ENCODE data around the gene ALDH3B1. TPM values are rescaled to one million over a fixed set of nuclear protein-coding genes. Genes with fewer than 3 reads are reported as not detected.
"Not testable (repeated sequence)": the region's sequence is repeated elsewhere in the genome, so short reads cannot be mapped to it uniquely, and the experiment has no call there.

The ALDH3B1 gene
- total RNA-seq, 1 donor from 2014 or later = not detected

DNA sequence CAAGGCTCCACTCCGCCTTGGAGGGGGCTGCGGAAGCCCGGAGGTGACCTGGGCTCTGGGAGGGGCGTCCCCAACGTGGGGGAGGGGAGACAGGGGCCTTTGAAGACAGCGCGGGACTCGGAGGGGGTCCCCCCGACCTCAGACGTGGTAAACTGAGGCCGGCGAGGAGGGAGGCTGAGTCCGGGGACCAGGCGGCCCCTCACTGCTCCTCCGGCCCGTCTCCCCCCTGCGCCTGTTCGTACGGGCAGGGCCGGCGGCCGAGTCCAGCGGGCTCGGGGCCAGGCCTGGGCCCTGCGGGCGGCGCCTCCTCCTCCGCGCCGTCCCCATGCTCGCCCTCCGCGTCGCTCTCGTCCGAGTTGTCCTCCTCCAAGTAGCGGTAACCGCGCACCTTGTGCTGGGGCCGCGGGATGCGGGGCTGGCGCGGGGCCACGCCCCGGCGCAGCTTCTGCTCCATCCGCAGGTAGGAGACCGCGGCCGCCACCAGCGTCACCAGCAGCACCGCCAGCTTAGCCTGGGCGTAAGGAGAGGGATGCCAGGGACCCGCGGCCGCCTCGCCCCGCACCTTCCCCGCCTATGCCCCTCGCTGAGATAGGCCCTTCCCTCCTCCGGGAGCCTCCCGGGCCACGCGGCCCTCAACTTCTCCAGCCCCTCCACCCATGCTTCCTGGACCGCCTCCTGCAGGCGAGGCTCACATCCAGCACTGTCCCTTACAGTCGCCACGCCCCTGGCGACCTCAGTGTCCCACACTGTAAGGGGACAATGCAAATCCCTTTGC is 18.6 kb upstream of the ALDH3B1 start:
- H3K4me1 Mint-ChIP-seq (ENCODE audit: low read depth); H3K4me3 Mint-ChIP-seq; intact Hi-C loops (cut with micrococcal nuclease); H3K36me3 Mint-ChIP-seq (ENCODE audit: low read depth); H3K27ac Mint-ChIP-seq; H3K27me3 Mint-ChIP-seq (ENCODE audit: insufficient read depth); H3K9me3 Mint-ChIP-seq; DNase-seq (ENCODE audit: low spot score): not testable (repeated sequence)

DNA sequence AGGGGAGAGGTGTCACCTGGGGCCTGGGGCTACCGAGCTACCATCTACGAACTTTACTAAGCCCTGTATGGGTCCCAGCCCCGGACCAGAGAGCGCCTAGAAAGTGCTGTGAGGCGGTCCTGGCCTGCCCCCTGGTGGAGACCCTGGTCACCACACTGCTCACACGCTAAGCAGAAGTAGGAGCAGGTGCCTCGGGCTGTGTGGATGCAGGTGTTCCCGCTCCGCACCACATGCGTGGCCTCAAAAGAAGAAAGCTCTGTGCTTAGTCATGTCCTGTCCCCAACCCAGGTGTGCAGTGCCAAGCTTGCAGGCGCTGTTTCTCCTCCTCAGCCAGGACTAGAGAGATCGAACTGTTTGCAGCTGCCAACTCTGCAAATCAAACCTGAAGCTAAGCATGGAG is 16.3 kb upstream of the ALDH3B1 start:
- intact Hi-C loops (cut with micrococcal nuclease); H3K27ac Mint-ChIP-seq; H3K9me3 Mint-ChIP-seq; H3K4me3 Mint-ChIP-seq; H3K27me3 Mint-ChIP-seq (ENCODE audit: insufficient read depth): not testable (repeated sequence)
- Mint-ChIP-seq H3K36me3 (ENCODE audit: low read depth) (peaks cover 12% of the 10 kb centered on the region), H3K4me1 (ENCODE audit: low read depth) (peaks cover 24% of the 10 kb centered on the region)
- DNase-seq (ENCODE audit: low spot score) = peak; percentile 37

DNA sequence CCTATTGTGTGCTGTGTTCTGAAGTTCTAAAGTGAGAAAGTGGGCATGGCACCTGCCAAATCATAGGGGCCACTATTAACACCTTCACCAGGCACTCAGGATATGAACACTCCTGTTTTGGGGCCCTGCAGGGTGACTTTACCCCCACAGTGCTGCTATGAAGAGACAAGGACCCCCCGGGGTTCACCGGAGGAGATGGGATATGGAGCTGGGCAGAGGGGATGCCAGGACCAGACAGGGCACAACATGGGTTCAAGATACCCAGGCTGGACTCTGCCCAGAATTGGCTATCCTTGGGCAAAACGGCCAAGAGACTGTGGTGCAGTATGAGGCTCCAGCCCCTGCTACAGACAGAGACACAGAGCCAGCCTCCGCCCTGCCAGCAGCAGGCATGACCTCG is 15.7 kb upstream of the ALDH3B1 start:
- intact Hi-C loops (cut with micrococcal nuclease); H3K27ac Mint-ChIP-seq; H3K27me3 Mint-ChIP-seq (ENCODE audit: insufficient read depth); H3K9me3 Mint-ChIP-seq; DNase-seq (ENCODE audit: low spot score); H3K4me3 Mint-ChIP-seq: not testable (repeated sequence)
- Mint-ChIP-seq H3K36me3 (ENCODE audit: low read depth) (peaks cover 12% of the 10 kb centered on the region), H3K4me1 (ENCODE audit: low read depth) (peaks cover 24% of the 10 kb centered on the region)

DNA sequence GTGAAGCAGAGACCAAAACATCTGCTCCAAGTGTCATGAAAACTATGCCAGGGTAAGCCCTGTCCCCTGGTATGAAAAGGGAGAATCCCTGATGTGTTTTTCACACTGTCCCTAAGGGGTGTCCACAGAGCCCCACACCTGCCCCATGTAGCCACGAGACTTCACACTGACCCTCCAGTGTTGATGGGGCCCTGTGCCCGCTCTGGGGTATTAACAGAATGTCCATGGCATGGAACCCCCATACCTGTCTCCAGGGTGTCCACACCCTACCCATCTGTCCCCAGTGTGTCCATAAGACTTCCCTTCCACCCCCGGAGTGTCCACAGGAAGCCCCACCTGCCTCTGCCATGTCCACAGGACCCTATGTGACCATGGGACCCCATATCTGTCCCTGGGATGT is 15.0 kb upstream of the ALDH3B1 start:
- intact Hi-C loops (cut with micrococcal nuclease); H3K4me3 Mint-ChIP-seq; DNase-seq (ENCODE audit: low spot score); H3K27ac Mint-ChIP-seq; H3K9me3 Mint-ChIP-seq; H3K27me3 Mint-ChIP-seq (ENCODE audit: insufficient read depth): not testable (repeated sequence)
- peaks cover 12% of the 10 kb centered on the region for H3K36me3 Mint-ChIP-seq (ENCODE audit: low read depth)
- peaks cover 24% of the 10 kb centered on the region for H3K4me1 Mint-ChIP-seq (ENCODE audit: low read depth)

DNA sequence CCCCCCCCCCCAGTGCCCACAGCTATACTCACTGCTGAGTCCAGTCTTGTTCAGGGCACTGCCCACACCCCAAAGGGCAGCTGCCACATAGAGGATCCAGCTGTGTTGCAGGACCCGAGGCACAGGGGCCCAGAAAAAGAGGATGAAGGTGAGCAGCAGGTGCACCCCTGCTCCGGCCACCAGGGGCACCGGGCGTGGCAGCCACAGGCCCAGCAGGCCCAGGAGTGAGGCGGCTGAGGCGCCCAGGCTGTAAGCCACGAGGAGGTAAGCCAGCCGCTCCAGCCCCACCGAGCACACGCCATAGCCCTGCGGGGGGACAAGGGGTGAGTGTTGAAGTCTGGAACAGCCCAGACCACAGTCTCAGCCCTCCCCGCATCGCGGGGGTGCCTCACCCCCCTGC is 14.5 kb upstream of the ALDH3B1 start:
- peaks cover 12% of the 10 kb centered on the region for H3K36me3 Mint-ChIP-seq (ENCODE audit: low read depth)
- H3K4me1 Mint-ChIP-seq (ENCODE audit: low read depth) = peaks cover 24% of the 10 kb centered on the region
- DNase-seq (ENCODE audit: low spot score); H3K27ac Mint-ChIP-seq; H3K27me3 Mint-ChIP-seq (ENCODE audit: insufficient read depth); intact Hi-C loops (cut with micrococcal nuclease); H3K9me3 Mint-ChIP-seq; H3K4me3 Mint-ChIP-seq: not testable (repeated sequence)

DNA sequence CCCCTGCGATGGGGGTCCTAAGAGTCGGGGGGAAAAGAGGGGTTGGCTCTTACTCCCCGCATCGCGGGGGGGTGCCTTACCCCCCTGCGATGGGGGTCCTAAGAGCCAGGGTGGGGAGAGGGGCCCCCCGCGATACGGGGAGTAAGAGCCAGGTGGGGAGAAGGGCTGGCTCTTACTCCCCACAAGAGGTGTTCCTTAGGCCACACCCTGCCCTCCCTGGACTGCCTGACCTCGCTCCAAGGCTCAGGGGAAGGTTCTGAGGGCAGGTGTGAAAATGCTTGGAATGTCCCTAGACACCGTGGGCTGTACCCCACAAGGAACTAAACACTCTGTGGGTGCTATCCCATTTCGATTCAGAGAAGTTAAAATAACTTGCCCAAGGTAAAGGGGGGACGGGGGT is 14.1 kb upstream of the ALDH3B1 start:
- H3K4me3 Mint-ChIP-seq = no peak overlapping the region
- H3K27me3 Mint-ChIP-seq (ENCODE audit: insufficient read depth) = no peaks in the 10 kb centered on the region
- H3K9me3 Mint-ChIP-seq = no peaks in the 10 kb centered on the region
- peaks cover 12% of the 10 kb centered on the region for H3K36me3 Mint-ChIP-seq (ENCODE audit: low read depth)
- peaks cover 24% of the 10 kb centered on the region for H3K4me1 Mint-ChIP-seq (ENCODE audit: low read depth)
- H3K27ac Mint-ChIP-seq = no peak overlapping the region
- intact Hi-C loops (cut with micrococcal nuclease) = loop anchor here (1.0 kb wide), 1 partner anchor 8 kb away; the partner anchor contains the start of gene UNC93B1
- no peak for DNase-seq (ENCODE audit: low spot score)

DNA sequence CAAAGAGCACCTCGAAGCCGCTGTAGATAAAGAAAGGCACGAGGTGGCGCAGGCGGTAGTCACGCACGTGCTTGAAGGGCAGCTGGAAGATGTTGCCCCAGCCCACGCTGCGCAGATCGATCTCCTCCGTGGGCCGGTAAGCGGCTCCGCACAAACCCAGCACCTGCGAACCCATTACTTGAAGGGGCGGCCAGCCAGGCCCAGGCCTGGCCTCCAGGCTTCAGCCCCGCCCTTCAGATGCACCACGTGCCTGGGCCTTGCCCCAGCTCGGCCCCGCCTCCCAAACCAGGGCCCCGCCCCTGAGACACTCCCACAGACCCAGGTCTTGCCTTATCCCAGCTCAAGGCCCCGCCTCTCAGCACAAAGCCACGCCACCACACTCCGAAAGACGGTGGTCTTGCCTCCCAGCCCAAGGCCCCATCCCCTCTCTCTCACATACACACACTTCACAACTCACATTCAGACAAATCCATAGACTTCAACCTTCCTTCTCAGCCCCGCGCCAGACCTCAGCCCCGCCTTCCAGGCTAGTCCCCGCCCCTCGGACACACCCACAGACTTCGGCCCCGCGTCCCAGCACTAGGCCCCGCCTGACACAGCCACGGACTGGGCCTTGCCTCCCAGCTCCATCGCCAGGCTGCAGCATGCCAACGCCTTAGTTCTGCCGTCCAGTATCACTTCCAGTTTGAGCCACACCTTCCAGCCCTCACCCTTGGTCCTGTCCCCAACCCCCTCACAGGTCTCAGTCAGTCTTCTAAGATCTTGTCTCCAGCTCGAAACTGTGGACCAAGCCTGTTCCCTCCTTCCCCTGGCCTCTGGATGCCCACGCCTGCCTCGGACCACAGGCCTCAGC is 13.3 kb upstream of the ALDH3B1 start:
- Mint-ChIP-seq H3K4me3 (no peak overlapping the region), H3K4me1 (ENCODE audit: low read depth) (peaks cover 25% of the 10 kb centered on the region), H3K27me3 (ENCODE audit: insufficient read depth) (no peaks in the 10 kb centered on the region), H3K27ac (no peak overlapping the region), H3K36me3 (ENCODE audit: low read depth) (peaks cover 12% of the 10 kb centered on the region), H3K9me3 (no peaks in the 10 kb centered on the region)
- peak; percentile 36 for DNase-seq (ENCODE audit: low spot score)
- intact Hi-C loops (cut with micrococcal nuclease) = loop anchor here (1.0 kb wide), 1 partner anchor 7 kb away; the partner anchor contains the start of gene UNC93B1

DNA sequence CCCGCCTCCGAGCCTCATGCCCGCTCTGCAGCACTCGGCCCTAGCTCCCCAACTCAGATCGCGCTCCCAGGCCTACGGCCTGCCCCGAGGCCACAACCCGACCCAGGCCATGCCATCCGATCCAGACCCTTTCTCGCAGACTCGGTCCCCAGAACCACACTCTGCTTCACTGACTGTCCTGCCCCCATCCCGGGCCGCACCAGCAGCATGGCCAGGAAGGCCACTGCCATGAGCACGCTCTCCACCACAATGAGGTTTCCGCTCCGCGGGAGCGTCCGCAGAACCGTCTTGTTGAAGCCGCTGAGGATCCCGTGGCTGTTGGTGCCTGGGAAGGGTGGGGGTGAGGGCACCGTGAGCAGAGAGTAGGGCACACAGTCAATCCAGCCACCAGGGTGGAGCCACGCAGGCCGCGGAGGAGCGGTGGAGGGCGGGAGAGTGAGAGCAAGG is 12.6 kb upstream of the ALDH3B1 start:
- H3K9me3 Mint-ChIP-seq = no peaks in the 10 kb centered on the region
- DNase-seq (ENCODE audit: low spot score) = no peak
- no peak overlapping the region for H3K4me3 Mint-ChIP-seq
- no peaks in the 10 kb centered on the region for H3K27me3 Mint-ChIP-seq (ENCODE audit: insufficient read depth)
- H3K27ac Mint-ChIP-seq = no peak overlapping the region
- H3K4me1 Mint-ChIP-seq (ENCODE audit: low read depth) = peaks cover 31% of the 10 kb centered on the region
- H3K36me3 Mint-ChIP-seq (ENCODE audit: low read depth) = peaks cover 12% of the 10 kb centered on the region
- intact Hi-C loops (cut with micrococcal nuclease) = no loop called here

DNA sequence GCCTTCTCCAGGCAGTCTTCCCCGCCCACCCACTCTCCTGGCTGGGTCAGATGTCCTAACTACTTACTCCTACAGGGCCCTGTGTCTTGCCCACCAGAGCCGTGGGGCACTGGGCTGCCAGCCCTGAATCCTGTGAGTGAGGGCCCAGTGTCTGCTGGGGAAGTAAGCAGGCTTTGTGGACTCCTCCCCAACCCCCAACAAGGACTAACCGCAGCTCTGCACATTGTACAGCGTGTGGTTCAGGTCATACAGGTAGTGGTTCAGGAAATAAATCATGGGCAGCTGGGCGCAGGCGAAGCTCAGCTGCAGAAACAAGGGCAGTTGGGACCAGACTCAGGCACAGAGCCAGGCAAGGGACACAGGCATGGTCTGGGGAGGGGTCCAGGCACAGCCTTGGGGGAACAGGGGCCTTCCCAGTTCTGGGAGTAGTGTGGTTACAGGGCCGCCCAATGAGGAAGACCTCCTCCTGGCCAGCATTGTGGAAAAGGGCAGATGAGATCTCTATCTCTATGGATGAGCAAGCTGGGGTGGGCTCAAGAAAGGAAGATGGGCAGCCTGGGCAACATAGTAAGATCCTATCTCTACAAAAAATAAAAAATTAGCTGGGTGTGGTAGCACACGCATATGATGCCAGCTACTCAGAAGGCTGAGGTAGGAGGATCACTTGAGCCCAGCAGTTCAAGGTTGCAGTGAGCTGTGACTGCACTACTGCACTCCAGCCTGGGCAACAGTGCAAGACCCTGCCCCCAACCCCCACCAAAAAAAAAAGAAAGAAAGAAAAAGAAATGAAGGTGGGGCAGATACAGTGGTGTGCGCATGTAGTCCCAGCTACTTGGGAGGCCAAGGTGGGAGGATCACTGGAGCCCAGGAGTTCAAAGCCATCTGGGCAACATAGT is 11.7 kb upstream of the ALDH3B1 start:
- Mint-ChIP-seq H3K9me3 (no peaks in the 10 kb centered on the region), H3K27me3 (ENCODE audit: insufficient read depth) (no peaks in the 10 kb centered on the region), H3K4me1 (ENCODE audit: low read depth) (peaks cover 36% of the 10 kb centered on the region), H3K4me3 (no peak overlapping the region), H3K36me3 (ENCODE audit: low read depth) (peaks cover 12% of the 10 kb centered on the region), H3K27ac (peak overlapping the region; percentile 45)
- DNase-seq (ENCODE audit: low spot score) = no peak
- intact Hi-C loops (cut with micrococcal nuclease) = no loop called here

DNA sequence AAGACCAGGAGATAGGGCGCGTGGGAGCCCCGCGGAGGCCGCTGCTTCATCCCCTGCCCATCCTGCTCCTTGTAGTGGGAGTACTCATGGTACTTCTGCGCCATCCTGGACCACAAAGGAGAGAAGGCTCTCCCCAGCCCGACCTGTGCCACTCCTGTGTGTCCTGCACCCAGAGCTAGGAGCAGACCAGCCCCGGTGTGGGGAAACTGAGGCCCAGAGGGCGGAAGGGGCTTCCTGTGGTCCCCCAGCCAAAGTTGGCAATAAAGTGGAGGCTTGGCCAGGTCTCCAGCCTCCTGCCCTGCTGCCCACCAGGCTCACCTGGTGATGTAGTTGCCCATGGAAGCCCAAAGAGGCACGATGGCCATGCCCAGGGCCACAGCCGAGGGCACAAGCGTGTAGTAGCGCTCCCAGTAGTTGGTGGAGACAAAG is 10.9 kb upstream of the ALDH3B1 start:
- intact Hi-C loops (cut with micrococcal nuclease) = no loop called here
- H3K9me3 Mint-ChIP-seq = no peaks in the 10 kb centered on the region
- H3K4me1 Mint-ChIP-seq (ENCODE audit: low read depth) = peaks cover 33% of the 10 kb centered on the region
- no peak overlapping the region for H3K27ac Mint-ChIP-seq
- no peak for DNase-seq (ENCODE audit: low spot score)
- H3K27me3 Mint-ChIP-seq (ENCODE audit: insufficient read depth) = no peaks in the 10 kb centered on the region
- H3K4me3 Mint-ChIP-seq = no peak overlapping the region
- H3K36me3 Mint-ChIP-seq (ENCODE audit: low read depth) = peaks cover 8% of the 10 kb centered on the region

DNA sequence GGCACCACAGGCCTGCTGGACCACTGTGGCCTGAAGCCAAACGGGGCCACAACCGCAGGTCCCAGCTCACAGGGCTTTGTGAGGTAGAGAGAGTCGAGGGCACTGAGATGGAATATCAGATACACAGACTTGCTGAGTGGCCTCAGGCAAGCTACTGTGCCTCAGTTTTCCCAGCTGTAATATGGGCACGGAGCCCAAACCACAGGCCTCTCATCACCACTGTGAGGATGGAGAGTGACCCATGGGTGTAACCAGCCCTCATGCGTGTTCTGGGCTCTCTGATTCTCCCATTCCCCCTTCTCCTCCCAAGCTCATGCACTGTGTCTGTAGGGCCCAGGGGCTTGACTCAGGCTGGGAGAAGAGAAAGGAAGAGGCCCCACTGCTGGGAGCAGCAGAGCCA is 10.4 kb upstream of the ALDH3B1 start:
- H3K9me3 Mint-ChIP-seq = no peaks in the 10 kb centered on the region
- peaks cover 6% of the 10 kb centered on the region for H3K36me3 Mint-ChIP-seq (ENCODE audit: low read depth)
- no peak for DNase-seq (ENCODE audit: low spot score)
- H3K27me3 Mint-ChIP-seq (ENCODE audit: insufficient read depth) = no peaks in the 10 kb centered on the region
- H3K4me3 Mint-ChIP-seq = no peak overlapping the region
- no peak overlapping the region for H3K27ac Mint-ChIP-seq
- peaks cover 35% of the 10 kb centered on the region for H3K4me1 Mint-ChIP-seq (ENCODE audit: low read depth)
- intact Hi-C loops (cut with micrococcal nuclease) = no loop called here

DNA sequence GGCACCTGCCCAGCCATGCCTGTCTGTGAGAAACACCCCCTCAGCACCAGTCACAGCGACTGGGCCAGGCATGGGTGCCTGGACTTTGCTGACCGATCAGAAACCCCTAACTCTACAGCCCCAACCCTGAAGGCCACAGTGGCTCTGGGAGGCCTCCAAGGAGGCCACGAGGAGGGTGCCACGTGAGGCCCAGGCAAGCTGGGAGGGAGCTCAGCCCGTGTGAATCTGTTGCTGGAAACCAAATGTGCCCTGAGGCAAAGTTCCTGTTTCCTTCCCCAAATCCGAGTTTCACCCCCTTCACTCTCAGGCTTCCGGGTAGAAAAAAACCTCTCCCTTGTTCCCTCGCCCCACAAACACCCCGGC is 7.6 kb upstream of the ALDH3B1 start:
- Mint-ChIP-seq H3K9me3 (no peaks in the 10 kb centered on the region), H3K27ac (no peak overlapping the region)

More for the DNA sequence above, 7.6 kb upstream of the ALDH3B1 start:
- Mint-ChIP-seq H3K4me3 (peak overlapping the region; percentile 85), H3K27me3 (ENCODE audit: insufficient read depth) (no peaks in the 10 kb centered on the region), H3K4me1 (ENCODE audit: low read depth) (peaks cover 29% of the 10 kb centered on the region), H3K36me3 (ENCODE audit: low read depth) (no peaks in the 10 kb centered on the region)
- intact Hi-C loops (cut with micrococcal nuclease) = no loop called here
- DNase-seq (ENCODE audit: low spot score) = no peak
